ENCODE results near the gene CDH20.

The CDH20 gene

GRCh38 chr18:61528961-61529360, 195.7 kb downstream of the CDH20 start:
- no peak for DNase-seq (ENCODE audit: extremely low read depth in 1 of 2, low read depth in 1 of 2)

GRCh38 chr18:61530681-61531080, 197.5 kb downstream of the CDH20 start:
- DNase-seq (ENCODE audit: extremely low read depth in 1 of 2, low read depth in 1 of 2): no peak

GRCh38 chr18:61531182-61531581, 198.0 kb downstream of the CDH20 start:
- no peak for DNase-seq (ENCODE audit: extremely low read depth in 1 of 2, low read depth in 1 of 2)

DNA sequence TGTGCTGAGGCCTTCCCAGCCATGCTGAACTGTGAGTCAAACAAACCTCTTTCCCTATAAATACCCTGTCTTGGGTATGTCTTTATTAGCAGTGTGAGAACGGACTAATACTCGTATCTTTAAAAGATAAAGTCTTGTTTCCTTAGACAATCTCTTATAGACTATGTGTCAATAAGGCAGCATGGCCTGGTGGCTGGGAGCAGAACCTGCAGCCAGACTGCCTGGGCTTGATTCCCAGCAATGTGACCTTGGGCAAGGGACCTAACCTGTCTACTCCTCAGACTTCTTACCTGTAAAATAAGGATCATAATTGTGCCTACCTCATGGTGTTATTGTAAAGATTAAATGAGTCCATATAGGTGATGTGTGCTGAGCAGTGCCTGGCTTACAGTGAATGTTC, 198.7 kb downstream of the CDH20 start:
- no peak for DNase-seq (ENCODE audit: extremely low read depth in 1 of 2, low read depth in 1 of 2)

- no peak for DNase-seq (ENCODE audit: extremely low read depth in 1 of 2, low read depth in 1 of 2)
Observed at GRCh38 chr18:61535401-61535800, 202.2 kb downstream of the CDH20 start.

DNA sequence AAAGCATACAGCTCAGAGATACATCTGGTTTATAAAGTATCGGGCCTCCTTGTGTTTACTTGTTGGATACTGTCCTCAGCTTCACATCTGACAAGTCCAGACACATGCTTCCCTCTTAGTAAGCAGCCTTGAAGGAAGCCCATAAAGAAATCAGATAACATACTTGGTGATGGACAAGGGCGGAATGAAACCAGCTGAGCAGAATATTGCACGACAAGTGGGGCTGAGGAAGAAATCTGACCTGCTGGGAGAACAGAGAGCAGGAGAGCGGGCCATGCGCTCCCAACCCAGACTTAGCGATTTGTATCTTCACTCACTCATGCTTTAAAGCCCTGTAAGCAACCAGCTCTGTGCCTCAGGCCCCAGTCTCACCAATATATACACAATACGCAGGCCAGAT, 208.4 kb downstream of the CDH20 start:
- DNase-seq (ENCODE audit: extremely low read depth in 1 of 2, low read depth in 1 of 2): no peak

GRCh38 chr18:61542596-61542995, 209.4 kb downstream of the CDH20 start:
- no peak for DNase-seq (ENCODE audit: extremely low read depth in 1 of 2, low read depth in 1 of 2)

DNA sequence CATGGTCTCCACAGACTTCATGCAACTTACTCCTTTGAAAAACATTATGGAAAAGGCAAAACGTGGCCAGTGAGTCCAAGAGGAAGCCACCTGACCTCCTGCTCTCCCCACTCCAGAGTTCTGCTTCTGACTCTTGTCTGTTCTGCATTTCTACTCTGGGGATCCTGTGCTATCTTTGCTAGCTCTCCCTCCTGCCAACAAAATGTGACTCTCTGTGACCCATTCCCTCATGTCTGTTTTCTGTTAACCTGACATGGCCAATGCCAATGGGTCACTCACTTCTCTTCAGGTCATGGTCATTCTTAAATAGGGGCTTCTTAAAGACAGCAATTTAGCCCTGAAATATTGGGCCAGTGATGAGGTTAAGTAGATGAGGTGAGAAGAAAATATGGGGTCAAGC, 210.3 kb downstream of the CDH20 start:
- no peak for DNase-seq (ENCODE audit: extremely low read depth in 1 of 2, low read depth in 1 of 2)

GRCh38 chr18:61544178-61544577, 210.9 kb downstream of the CDH20 start:
- no peak for DNase-seq (ENCODE audit: extremely low read depth in 1 of 2, low read depth in 1 of 2)

GRCh38 chr18:61545281-61546245, 212.3 kb downstream of the CDH20 start:
- no peak for DNase-seq (ENCODE audit: extremely low read depth in 1 of 2, low read depth in 1 of 2)

GRCh38 chr18:61546590-61546989, 213.4 kb downstream of the CDH20 start:
- DNase-seq (ENCODE audit: extremely low read depth in 1 of 2, low read depth in 1 of 2): no peak

- DNase-seq (ENCODE audit: extremely low read depth in 1 of 2, low read depth in 1 of 2): no peak
Observed at GRCh38 chr18:61549416-61549815, 216.2 kb downstream of the CDH20 start.

- no peak for DNase-seq (ENCODE audit: extremely low read depth in 1 of 2, low read depth in 1 of 2)
Observed at GRCh38 chr18:61549889-61550288, 216.7 kb downstream of the CDH20 start.

GRCh38 chr18:61551586-61551985, 218.4 kb downstream of the CDH20 start:
- no peak for DNase-seq (ENCODE audit: extremely low read depth in 1 of 2, low read depth in 1 of 2)

- no peak for DNase-seq (ENCODE audit: extremely low read depth in 1 of 2, low read depth in 1 of 2)
Observed at GRCh38 chr18:61553045-61553659, 219.9 kb downstream of the CDH20 start.

DNA sequence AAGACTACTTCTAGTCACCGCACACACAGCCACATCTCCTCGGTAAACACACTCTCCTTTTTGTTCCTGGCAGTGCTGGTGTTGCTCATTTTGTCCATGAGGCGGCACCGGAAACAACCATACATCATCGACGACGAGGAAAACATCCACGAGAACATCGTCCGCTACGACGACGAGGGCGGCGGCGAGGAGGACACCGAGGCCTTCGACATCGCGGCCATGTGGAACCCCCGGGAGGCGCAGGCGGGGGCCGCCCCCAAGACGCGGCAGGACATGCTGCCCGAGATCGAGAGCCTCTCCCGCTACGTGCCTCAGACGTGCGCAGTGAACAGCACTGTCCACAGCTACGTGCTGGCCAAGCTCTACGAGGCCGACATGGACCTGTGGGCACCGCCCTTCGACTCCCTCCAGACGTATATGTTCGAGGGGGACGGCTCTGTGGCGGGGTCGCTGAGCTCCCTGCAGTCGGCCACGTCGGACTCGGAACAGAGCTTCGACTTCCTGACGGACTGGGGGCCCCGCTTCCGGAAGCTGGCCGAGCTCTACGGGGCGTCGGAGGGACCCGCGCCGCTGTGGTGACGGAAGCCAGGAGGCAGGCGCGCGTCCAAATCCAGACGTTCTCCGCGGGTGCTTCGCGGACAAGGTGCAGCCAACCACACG, 221.0 kb downstream of the CDH20 start:
- DNase-seq (ENCODE audit: extremely low read depth in 1 of 2, low read depth in 1 of 2): no peak

GRCh38 chr18:61554946-61555361, 221.7 kb downstream of the CDH20 start:
- DNase-seq (ENCODE audit: extremely low read depth in 1 of 2, low read depth in 1 of 2): no peak

- DNase-seq (ENCODE audit: extremely low read depth in 1 of 2, low read depth in 1 of 2): no peak
Observed at GRCh38 chr18:61556316-61556715, 223.1 kb downstream of the CDH20 start.

DNA sequence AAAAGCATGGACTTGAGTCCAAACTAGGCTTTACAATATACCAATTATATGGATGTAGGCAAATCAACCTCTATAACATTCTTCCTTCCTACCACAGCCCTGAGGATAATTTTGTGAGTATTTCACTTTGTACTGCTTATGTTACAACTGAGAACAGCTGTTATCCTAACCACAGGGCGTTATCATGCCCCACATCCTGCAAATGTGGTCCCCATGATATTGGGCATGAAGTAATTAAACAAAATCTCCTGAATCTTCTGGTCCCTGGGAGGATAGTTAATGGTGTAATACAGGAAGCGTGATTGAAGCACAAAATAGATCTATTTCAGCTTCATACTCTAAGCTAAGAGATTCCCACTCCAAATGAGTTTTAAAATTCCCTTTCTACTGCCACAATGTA, 223.6 kb downstream of the CDH20 start:
- no peak for DNase-seq (ENCODE audit: extremely low read depth in 1 of 2, low read depth in 1 of 2)

GRCh38 chr18:61569176-61569892, 236.1 kb downstream of the CDH20 start:
- DNase-seq (ENCODE audit: extremely low read depth in 1 of 2, low read depth in 1 of 2): no peak

DNA sequence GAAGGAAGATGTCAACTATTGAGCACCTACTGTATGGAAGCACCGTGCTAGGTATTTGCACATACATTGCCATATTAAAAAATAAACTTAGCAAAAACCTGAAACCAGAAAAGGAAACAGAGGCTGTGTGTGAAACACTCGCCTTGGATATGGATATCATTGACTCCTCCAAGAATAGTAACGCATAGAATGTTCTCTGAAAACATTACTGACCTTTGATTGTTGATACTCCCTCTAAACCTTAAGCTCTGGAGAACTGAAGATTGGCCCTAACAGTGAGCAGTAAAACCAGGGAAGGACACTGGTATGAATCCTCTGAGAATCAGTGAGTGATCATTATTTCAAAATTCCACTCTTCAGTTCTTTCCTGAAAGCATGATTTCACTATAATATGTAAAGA, 236.8 kb downstream of the CDH20 start:
- no peak for DNase-seq (ENCODE audit: extremely low read depth in 1 of 2, low read depth in 1 of 2)

Data from stimulated activated CD8-positive, alpha-beta memory T cell treated with anti-CD3 and anti-CD28 coated beads, Interleukin-7, amount 100 ng/mL, for 48 hours (primary cell).